B cell (primary cell): ENCODE results near the gene HDLBP. TPM values are rescaled to one million over a fixed set of nuclear protein-coding genes. Genes with fewer than 3 reads are reported as not detected.

Source experiments
- ATAC-seq: fragments of 200-7000 bp; cut with Tn5 transposase; one replicate; pipeline ENCODE4 v1.10.0; 2021; ENCODE audit warnings: low read depth, mild to moderate bottlenecking, moderate number of reproducible peaks, moderate library complexity
- CTCF ChIA-PET: fragments of 350-600 bp; sonication (Branson Sonifier 250); formaldehyde crosslinking; loops from one replicate; lab custom pipeline; 2021; ENCODE audit warnings: antibody characterized with exemption, inconsistent platforms; lab: Charles Lee
- POLR2A ChIA-PET: fragments of 350-600 bp; sonication (Branson Sonifier 250); formaldehyde crosslinking; loops from one replicate; lab custom pipeline; 2021; ENCODE audit warnings: antibody characterized with exemption; lab: Charles Lee
- DNase-seq: peaks from one replicate; pipeline ENCODE4 v3.0.0; 2013
- H2AFZ ChIP-seq: 2 replicates; pipeline ENCODE4 v1.6.1; 2012; ENCODE audit warnings: mild to moderate bottlenecking, low read depth, low read length; ENCODE audit not compliant: insufficient read depth, poor library complexity, severe bottlenecking
- H3K27ac ChIP-seq, 2 donors: 1 replicate in 1 of 2; 2 replicates in 1 of 2; pipeline ENCODE4 v1.5.1; 2012 to 2013; ENCODE audit warnings: low read length in 2 of 2, mild to moderate bottlenecking in 2 of 2, moderate library complexity in 1 of 2
- H3K27me3 ChIP-seq, 4 experiments: fragments of 200-600 bp in 1 of 4; sonication (generic) in 1 of 4; replicated peaks in 1 of 4; 1 replicate in 2 of 4; 2 replicates in 2 of 4; pipeline versions ENCODE4 v1.6.1 to v1.7.0; 2013 to 2016; ENCODE audit warnings: low read length in 3 of 4, mild to moderate bottlenecking in 2 of 4, mixed read lengths in 1 of 4, moderate library complexity in 1 of 4; ENCODE audit not compliant: insufficient read depth in 4 of 4, control insufficient read depth in 3 of 4; ENCODE audit errors: control extremely low read depth in 1 of 4
- H3K36me3 ChIP-seq, 2 experiments: replicated peaks in 1 of 2; 1 replicate in 1 of 2; 2 replicates in 1 of 2; pipeline versions ENCODE4 v1.6.1 to v1.7.1; 2013; ENCODE audit warnings: low read length in 1 of 2; ENCODE audit not compliant: insufficient read depth in 2 of 2, control insufficient read depth in 1 of 2; ENCODE audit errors: control extremely low read depth in 1 of 2, extremely low read depth in 1 of 2
- H3K4me1 ChIP-seq, 2 donors: fragments of 200-600 bp in 1 of 2; sonication (generic) in 1 of 2; 1 replicate in 1 of 2; 2 replicates in 1 of 2; pipeline versions ENCODE4 v1.5.1 to v1.6.1; 2013 to 2017; ENCODE audit warnings: low read length in 2 of 2; ENCODE audit not compliant: control insufficient read depth in 2 of 2, insufficient read depth in 2 of 2
- H3K4me2 ChIP-seq: replicated peaks from 2 replicates; pipeline ENCODE3; 2012; ENCODE audit warnings: mild to moderate bottlenecking, low read depth, low read length; ENCODE audit not compliant: poor library complexity, severe bottlenecking
- H3K4me3 ChIP-seq, 5 experiments: fragments of 200-600 bp in 1 of 5; sonication (generic) in 1 of 5; 1 replicate in 3 of 5; 2 replicates in 2 of 5; pipeline versions ENCODE4 v1.5.1 to v1.7.0; 2011 to 2016; ENCODE audit warnings: low read length in 4 of 5, mild to moderate bottlenecking in 4 of 5, low read depth in 2 of 5, control low read depth in 1 of 5, moderate library complexity in 1 of 5; ENCODE audit not compliant: insufficient read depth in 1 of 5; ENCODE audit errors: control extremely low read depth in 1 of 5, extremely low read depth in 1 of 5
- H3K79me2 ChIP-seq: fragments of 200-600 bp; sonication (generic); one replicate; pipeline ENCODE4 v1.6.0; 2016; ENCODE audit warnings: low read length; ENCODE audit not compliant: control insufficient read depth, insufficient read depth
- H3K9ac ChIP-seq: fragments of 200-600 bp; sonication (generic); 2 replicates; pipeline ENCODE4 v1.6.1; 2017; ENCODE audit warnings: mild to moderate bottlenecking, low read length, moderate library complexity
- H3K9me3 ChIP-seq, 3 donors: one replicate each; pipeline versions ENCODE4 v1.6.1 to v1.7.1; 2013; ENCODE audit warnings: low read length in 2 of 3; ENCODE audit not compliant: control insufficient read depth in 2 of 3, insufficient read depth in 1 of 3; ENCODE audit errors: control extremely low read depth in 1 of 3
- H4K20me1 ChIP-seq: 2 replicates; pipeline ENCODE4 v1.6.0; 2012; ENCODE audit warnings: mild to moderate bottlenecking, low read length; ENCODE audit not compliant: insufficient read depth, control insufficient read depth, poor library complexity, severe bottlenecking
- H3K27ac Mint-ChIP-seq: one replicate; pipeline ENCODE4 v1.8.0; 2021; ENCODE audit warnings: mixed read lengths
- H3K27me3 Mint-ChIP-seq: one replicate; pipeline ENCODE4 v1.8.0; 2021; ENCODE audit warnings: mixed read lengths
- H3K4me1 Mint-ChIP-seq: one replicate; pipeline ENCODE4 v1.8.0; 2021; ENCODE audit warnings: mixed read lengths
- H3K4me3 Mint-ChIP-seq: one replicate; pipeline ENCODE4 v1.8.0; 2021; ENCODE audit warnings: mixed read lengths
- H3K9me3 Mint-ChIP-seq: one replicate; pipeline ENCODE4 v1.8.0; 2022; ENCODE audit warnings: mixed read lengths; ENCODE audit not compliant: insufficient read depth
- CTCF ChIP-seq: fragments of 200-600 bp; IDR thresholded peaks from one replicate; pipeline ENCODE4 v1.8.0; 2022; ENCODE audit warnings: antibody characterized with exemption, mild to moderate bottlenecking
- EZH2 ChIP-seq: IDR thresholded peaks from 2 replicates; pipeline ENCODE4 v1.6.1; 2012; ENCODE audit warnings: borderline replicate concordance, low read depth, mild to moderate bottlenecking, moderate library complexity, low read length; ENCODE audit not compliant: insufficient read depth, poor library complexity, severe bottlenecking
- WGBS: methylation state at CpG from one replicate; pipeline ENCODE4 v1.1.5; 2013; ENCODE audit warnings: missing lambda C conversion rate; ENCODE audit not compliant: insufficient coverage; 5-methylcytosine and 5-hydroxymethylcytosine counted together
- intact Hi-C: fragments of 100-400 bp; cut with micrococcal nuclease; formaldehyde crosslinking; loops from one replicate; pipeline ENCODE4 v1.10.0; 2022
- polyA plus RNA-seq: library from polyadenylated mRNA; depleted of rRNA; stranded (reverse); fragments of >200 nt; gene quantifications from 2 replicates; pipeline ENCODE4 v1.2.3, GENCODE V29; 2012
- total RNA-seq, 2 donors: library from RNA; stranded (reverse); fragments of 120-200 nt in 1 of 2; gene quantifications; 1 replicate in 1 of 2; 2 replicates in 1 of 2; pipeline versions ENCODE4 v1.2.3 to v1.2.4, GENCODE V29; 2013 to 2022

HDLBP gene
- total and polyA plus RNA-seq, 2 donors (not counting 1 experiment from before 2014, with no cell fraction given): 55.1 to 127 TPM

DNA sequence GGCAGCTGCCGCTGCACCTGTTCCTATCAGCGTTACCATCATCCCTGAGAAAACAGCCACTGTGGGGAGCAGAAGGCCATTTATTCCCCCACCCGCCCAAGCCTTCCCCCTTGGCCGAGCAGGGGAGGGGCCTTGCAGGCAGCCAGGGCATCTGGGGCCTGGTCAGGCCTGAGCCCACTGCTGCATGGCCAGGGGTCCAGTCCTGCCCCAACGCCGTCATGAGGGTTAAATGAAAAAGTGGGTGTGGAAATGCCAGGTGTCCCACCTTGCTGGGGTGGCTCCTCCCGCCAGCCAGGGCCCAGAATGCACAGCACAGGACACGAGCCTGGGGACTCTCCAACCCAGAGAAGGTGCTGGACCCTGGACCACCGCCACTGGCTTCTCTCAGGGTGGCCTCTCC lies 112.8 kb downstream of the HDLBP start:
- WGBS: 88% methylated on average over 8 of the region's 9 CpGs
- Histone ChIP-seq H2AFZ (no peak overlapping the region), H3K36me3 (no peaks in the 10 kb centered on the region), H3K4me3 (no peak overlapping the region), H3K9me3 (no peaks in the 10 kb centered on the region), H3K27ac (no peak overlapping the region), H4K20me1 (no peaks in the 10 kb centered on the region), H3K4me1 (no peaks in the 10 kb centered on the region), H3K4me2 (no peak overlapping the region), H3K79me2 (no peaks in the 10 kb centered on the region), H3K9ac (no peak overlapping the region), H3K27me3 (no peaks in the 10 kb centered on the region)
- H3K9me3 Mint-ChIP-seq: no peaks in the 10 kb centered on the region
- no peak for ATAC-seq
- no peak overlapping the region for H3K4me3 Mint-ChIP-seq
- ChIA-PET CTCF (no interaction called here), POLR2A (no interaction called here)
- no peaks in the 10 kb centered on the region for H3K4me1 Mint-ChIP-seq
- no peaks in the 10 kb centered on the region for H3K27me3 Mint-ChIP-seq
- DNase-seq: no peak
- H3K27ac Mint-ChIP-seq: no peak overlapping the region
- no peak for TF ChIP-seq CTCF
- no peak for TF ChIP-seq EZH2
- intact Hi-C loops: no loop called here

GRCh38 chr2:241202268-241202585 lies 113.2 kb downstream of the HDLBP start:
- H3K9me3 Mint-ChIP-seq: no peaks in the 10 kb centered on the region
- POLR2A ChIA-PET: interaction anchor here (0.6 kb wide), 1 partner anchor 19 kb away, joined by 3 read pairs; no protein-coding TSS in a partner anchor
- H3K79me2 ChIP-seq: no peaks in the 10 kb centered on the region
- no peak overlapping the region for H3K9ac ChIP-seq
- no peak overlapping the region for H3K4me3 ChIP-seq
- H4K20me1 ChIP-seq: no peaks in the 10 kb centered on the region
- no peaks in the 10 kb centered on the region for H3K27me3 ChIP-seq
- no peaks in the 10 kb centered on the region for H3K27me3 Mint-ChIP-seq
- CTCF ChIA-PET: no interaction called here
- H3K9me3 ChIP-seq: no peaks in the 10 kb centered on the region
- no peaks in the 10 kb centered on the region for H3K4me1 Mint-ChIP-seq
- DNase-seq: no peak
- no peaks in the 10 kb centered on the region for H3K4me1 ChIP-seq
- H3K4me3 Mint-ChIP-seq: no peak overlapping the region
- ATAC-seq: no peak
- no peak overlapping the region for H3K27ac ChIP-seq
- intact Hi-C loops: no loop called here
- TF ChIP-seq EZH2: no peak
- no peak for TF ChIP-seq CTCF
- no peaks in the 10 kb centered on the region for H3K36me3 ChIP-seq
- no peak overlapping the region for H3K4me2 ChIP-seq
- 90% methylated on average over 15 of the region's 15 CpGs for WGBS
- H3K27ac Mint-ChIP-seq: no peak overlapping the region
- H2AFZ ChIP-seq: no peak overlapping the region
